ENCODE measurements around the gene ZNRF2.

- TF ChIP-seq CTCF (IDR thresholded peaks at IDR 0.05): no peak
- TF ChIP-seq TCF7L2 (IDR thresholded peaks at IDR 0.05; ENCODE audit: low read depth, low read length): no peak
These were observed 19.1 kb downstream of the ZNRF2 start for GRCh38 chr7:30303312-30304039.

Measured in Panc1 (cell line).